A172 (cell line): ENCODE data around the gene TRIML2. TPM values are rescaled to one million over a fixed set of nuclear protein-coding genes. Genes with fewer than 3 reads are reported as not detected.
"Not testable (repeated sequence)": the region's sequence is repeated elsewhere in the genome, so short reads cannot be mapped to it uniquely, and the experiment has no call there.

ENCODE experiments used
- DNase-seq: peaks from one replicate; pipeline ENCODE4 v3.0.0-alpha.2; 2015; ENCODE audit warnings: low spot score
- total RNA-seq: library from RNA; depleted of rRNA; stranded (reverse); fragments of >200 nt; shearing (Covaris generic); gene quantifications from 2 replicates; pipeline ENCODE4 v1.2.3, GENCODE V29; 2014; rRNA removed

Gene TRIML2
- total RNA-seq, 1 experiment from 2014 or later: 1.0 TPM

GRCh38 chr4:188107931-188108843 is 1.2 kb downstream of the TRIML2 start:
- peak; percentile 73 for DNase-seq

DNA sequence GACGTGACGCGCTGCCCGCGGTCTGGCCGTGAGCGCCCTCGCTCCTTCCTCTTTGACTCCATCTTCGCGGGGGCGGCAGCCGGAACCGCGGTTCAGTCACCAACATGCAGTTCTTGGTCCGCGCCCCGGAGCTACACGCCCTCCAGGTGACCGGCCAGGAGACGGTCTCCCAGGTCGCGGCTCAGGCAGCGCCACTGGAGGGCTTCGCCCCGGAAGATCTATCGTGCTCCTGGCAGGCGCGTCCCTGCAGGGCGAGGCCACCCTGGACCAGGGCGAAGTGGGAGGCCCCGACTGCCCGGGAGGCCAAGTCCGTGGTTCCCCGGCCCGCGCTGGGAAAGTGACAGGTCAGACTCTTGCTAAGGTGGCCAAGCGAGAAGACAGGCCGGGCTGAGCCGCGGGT is 2.9 kb downstream of the TRIML2 start:
- DNase-seq: no peak

DNA sequence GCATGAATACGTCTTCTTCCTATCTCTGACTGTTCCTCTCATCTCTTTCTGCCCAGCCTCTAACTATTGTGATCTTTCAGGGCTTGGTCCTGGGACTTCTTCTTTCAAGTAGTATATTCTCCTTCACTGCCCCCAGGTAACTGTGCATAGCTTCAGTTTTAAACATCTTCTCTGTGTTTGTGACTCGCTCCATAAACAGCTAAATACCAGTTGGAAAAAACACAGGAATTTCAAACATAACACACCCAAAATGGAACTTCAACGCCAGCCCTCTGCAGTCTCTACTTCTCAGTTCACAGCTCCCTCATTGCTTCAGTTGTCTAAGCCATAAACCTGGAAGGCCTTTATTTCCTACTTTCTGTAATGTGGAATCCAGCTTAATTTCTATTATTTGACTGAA is 16.6 kb downstream of the TRIML2 start:
- peak; percentile 62 for DNase-seq

DNA sequence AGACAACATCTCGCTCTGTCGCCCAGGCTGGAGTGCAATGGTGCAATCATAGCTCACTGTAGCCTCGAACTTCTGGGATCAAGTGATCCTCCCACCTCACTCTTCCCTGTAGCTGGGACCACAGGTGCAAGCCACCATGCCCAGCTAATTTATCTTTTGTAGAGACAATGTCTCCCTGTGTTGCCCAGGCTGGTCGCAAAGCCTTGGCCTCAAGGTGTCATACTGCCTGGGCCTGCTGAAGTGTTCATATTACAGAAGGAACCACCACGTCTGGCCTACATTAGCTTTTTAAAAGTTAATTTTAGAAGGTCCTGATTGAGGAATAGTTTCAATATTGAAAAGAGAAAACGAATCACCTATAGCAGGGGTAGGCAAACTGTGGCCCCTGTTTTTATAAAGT is 22.5 kb downstream of the TRIML2 start:
- no peak for DNase-seq

GRCh38 chr4:188082796-188083195 is 26.6 kb downstream of the TRIML2 start:
- DNase-seq: no peak

GRCh38 chr4:188078116-188078515 is 31.3 kb downstream of the TRIML2 start:
- DNase-seq: no peak

DNA sequence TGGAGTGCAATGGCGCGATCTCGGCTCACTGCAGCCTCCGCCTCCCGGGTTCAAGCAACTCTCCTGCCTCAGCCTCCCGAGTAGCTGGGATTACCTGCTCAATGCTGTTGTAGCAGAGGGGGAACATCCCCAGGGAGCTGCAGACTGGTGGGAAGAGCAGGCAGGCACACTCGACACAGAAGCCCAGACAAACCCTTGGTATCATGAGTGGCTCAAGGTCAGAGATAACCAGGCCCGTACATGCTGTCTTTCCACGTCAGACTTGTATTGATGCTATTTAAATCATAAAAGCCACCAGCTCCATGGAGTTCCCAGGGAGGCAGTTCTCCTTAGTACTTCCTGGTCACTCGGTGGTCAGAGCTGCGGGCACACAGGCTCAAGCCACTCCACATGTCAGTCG is 33.2 kb downstream of the TRIML2 start:
- no peak for DNase-seq

- DNase-seq: no peak
Measured at GRCh38 chr4:188061083-188061482, 48.3 kb downstream of the TRIML2 start.

DNA sequence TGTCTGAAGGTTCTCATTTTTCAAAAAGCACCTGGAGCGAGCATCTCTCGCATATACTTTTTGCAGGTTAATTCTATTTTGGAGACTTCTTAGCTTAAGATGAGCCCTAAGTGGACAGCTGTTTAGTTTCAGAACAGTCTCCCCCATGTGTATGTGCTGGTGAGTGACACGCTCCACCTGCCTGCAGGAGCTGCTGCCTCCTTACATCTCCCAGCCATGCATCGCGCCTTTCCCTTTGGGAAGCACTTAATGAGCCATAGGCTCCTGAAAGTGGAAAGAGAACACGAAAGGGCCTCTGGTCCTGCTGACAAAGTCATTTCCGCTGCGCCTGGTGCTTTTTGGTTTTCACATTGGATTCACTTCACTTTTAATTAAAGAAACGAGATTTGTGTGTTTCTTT is 56.1 kb downstream of the TRIML2 start:
- no peak for DNase-seq

GRCh38 chr4:188046657-188047056 is 62.7 kb downstream of the TRIML2 start:
- no peak for DNase-seq

DNA sequence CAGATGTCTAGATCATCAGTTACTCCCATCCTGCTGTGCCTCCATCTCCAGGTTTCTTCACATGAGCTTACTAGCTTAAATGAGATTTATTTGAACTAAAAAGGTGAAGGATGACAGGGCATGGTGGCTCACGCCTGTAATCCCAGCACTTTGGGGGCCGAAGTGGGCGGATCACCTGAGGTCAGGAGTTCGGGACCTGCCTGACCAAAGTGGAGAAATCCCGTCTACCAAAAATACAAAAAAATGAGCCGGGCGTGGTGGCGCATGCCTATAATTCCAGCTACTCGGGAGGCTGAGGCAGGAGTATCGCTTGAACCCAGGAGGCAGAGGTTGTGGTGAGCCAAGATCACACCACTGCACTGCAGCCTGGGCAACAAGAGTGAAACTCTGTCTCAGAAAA is 63.9 kb downstream of the TRIML2 start:
- not testable (repeated sequence) for DNase-seq

DNA sequence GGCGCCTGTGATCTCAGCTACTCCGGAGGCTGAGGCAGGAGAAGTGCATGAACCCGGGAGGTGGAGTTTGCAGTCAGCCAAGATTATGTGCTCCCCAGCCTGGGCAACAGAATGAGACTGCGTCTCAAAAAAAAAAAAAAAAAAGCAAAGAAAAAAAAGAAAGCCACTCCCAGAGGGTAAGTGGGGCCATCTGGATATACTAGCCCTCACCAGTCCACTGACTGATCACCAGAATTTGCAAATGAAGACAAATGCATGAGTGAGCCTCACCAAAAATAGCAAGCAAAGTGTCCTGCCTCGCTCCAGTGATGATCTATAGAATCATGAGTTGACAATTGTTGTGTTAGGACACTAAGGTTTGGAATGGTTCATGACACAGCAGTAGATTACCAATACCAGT is 66.2 kb downstream of the TRIML2 start:
- no peak for DNase-seq

DNA sequence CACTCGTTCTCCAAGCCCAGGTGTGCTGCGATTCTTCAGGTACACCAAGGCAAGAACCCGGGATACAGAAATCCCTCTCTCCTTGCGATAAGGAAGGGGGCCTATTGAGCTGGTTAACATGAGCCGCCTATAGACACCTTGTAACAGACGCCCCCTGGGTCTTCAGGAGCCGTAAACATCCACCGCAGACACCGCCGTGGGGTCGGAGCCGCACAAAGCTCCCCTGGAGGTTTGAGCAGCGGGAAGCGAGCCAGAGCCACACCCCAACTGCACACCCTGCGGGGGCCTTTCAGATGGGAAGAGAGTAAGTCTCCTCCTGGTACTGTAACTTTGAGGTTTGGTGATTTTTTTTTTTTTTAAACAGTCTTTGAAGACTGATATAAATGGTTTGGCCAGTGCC is 67.2 kb downstream of the TRIML2 start:
- no peak for DNase-seq

DNA sequence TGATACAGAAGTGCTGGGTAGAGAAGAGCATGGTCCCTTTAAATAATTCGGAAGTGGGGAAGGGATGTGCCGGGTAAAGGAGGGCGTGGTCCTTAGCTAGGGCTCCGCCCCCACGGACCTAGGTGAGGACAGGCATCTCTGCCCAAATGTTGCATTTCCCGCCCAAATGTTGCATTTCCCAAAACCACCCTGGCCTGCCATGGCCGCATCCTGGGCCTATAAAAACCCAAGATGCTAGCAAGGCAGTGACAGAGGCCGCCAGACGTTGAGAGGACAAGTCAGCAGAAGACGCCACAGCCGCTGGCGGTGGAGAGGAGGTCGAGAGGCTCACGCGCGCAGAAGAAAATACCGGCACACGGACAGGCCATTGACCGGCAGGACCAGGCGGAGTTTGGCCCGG is 67.7 kb downstream of the TRIML2 start:
- DNase-seq: no peak

Other genes with a start within 250 kb of the TRIML2 start
- gene ZFP42, start 113.8 kb downstream of the TRIML2 start, total RNA-seq: 0.03 TPM in 1 of 2 replicates, not detected in the other
- gene TRIML1, start 29.8 kb upstream of the TRIML2 start, total RNA-seq: 0.31 TPM in 1 of 2 replicates, not detected in the other